A549 (cell line): ENCODE data around the gene PGM5.
"Not testable (repeated sequence)": the region's sequence is repeated elsewhere in the genome, so short reads cannot be mapped to it uniquely, and the experiment has no call there.

Experiments used
- CTCF ChIP-seq: fragments of >200 bp; sonication (Bioruptor Twin); formaldehyde crosslinking; IDR thresholded peaks from 3 replicates; pipeline ENCODE4 v1.5.1; 2016
- EP300 ChIP-seq, 2 experiments: fragments of >200 bp; sonication (Bioruptor Twin); formaldehyde crosslinking; IDR thresholded peaks; 2 replicates in 1 of 2; 3 replicates in 1 of 2; pipeline ENCODE4 v1.6.1; 2016 to 2017
- HDAC2 ChIP-seq: fragments of 200-600 bp; sonication (generic); IDR thresholded peaks from 2 replicates; pipeline ENCODE4 v1.6.1; 2016
- JUN ChIP-seq, 2 experiments: fragments of >200 bp; sonication (Bioruptor Twin); formaldehyde crosslinking; IDR thresholded peaks; 2 replicates in 1 of 2; 3 replicates in 1 of 2; pipeline ENCODE4 v1.6.1; 2016 to 2017
- KDM1A ChIP-seq: fragments of 200-600 bp; sonication (generic); IDR thresholded peaks from 2 replicates; pipeline ENCODE4 v1.6.1; 2016; ENCODE audit warnings: low read depth, mild to moderate bottlenecking
- MAFK ChIP-seq: fragments of 450-650 bp; IDR thresholded peaks from 2 replicates; pipeline ENCODE4 v1.6.1; 2014; ENCODE audit not compliant: partially characterized antibody
- NFE2L2 ChIP-seq: fragments of 150-350 bp; conservative IDR thresholded peaks from 2 replicates; pipeline ENCODE4 v1.6.1; 2014; ENCODE audit warnings: low read length
- POLR2A ChIP-seq: IDR thresholded peaks from 2 replicates; pipeline ENCODE4 v1.6.1; 2012; ENCODE audit warnings: mild to moderate bottlenecking, low read length
- RAD21 ChIP-seq, 2 experiments: fragments of >200 bp in 1 of 2; sonication (Bioruptor Twin) in 1 of 2; formaldehyde crosslinking in 1 of 2; IDR thresholded peaks in 1 of 2; conservative IDR thresholded peaks in 1 of 2; 2 replicates in 1 of 2; 3 replicates in 1 of 2; pipeline ENCODE4 v1.6.1; 2012 to 2018; ENCODE audit warnings: inconsistent platforms in 1 of 2
- RNF2 ChIP-seq: fragments of 200-600 bp; sonication (generic); IDR thresholded peaks from 2 replicates; pipeline ENCODE4 v1.6.1; 2016; ENCODE audit warnings: low read depth, mild to moderate bottlenecking, antibody characterized with exemption, moderate library complexity, borderline replicate concordance
- TP53 ChIP-seq: fragments of 250-450 bp; sonication (Bioruptor Pico); IDR thresholded peaks from 2 replicates; pipeline ENCODE4 v1.5.0; 2021; ENCODE audit warnings: mild to moderate bottlenecking, moderate library complexity
- TF ChIP-seq, protein P1 (sequence below): fragments of 250-450 bp; sonication (Bioruptor Pico); IDR thresholded peaks from 2 replicates; pipeline ENCODE4 v1.5.0; 2021; ENCODE audit warnings: mild to moderate bottlenecking, moderate library complexity, borderline replicate concordance

- not testable (repeated sequence) for TF ChIP-seq HDAC2; NFE2L2; RAD21 (conservative IDR thresholded peaks at IDR 0.05 in 1 of 2, IDR thresholded peaks at IDR 0.05 in 1 of 2); TP53 (CRISPR knock-in tag); CTCF; RNF2; KDM1A; POLR2A; EP300 (IDR thresholded peaks at IDR 0.05); JUN (IDR thresholded peaks at IDR 0.05)
- peak; percentile 25 for TF ChIP-seq MAFK
- TF ChIP-seq, protein P1, sequence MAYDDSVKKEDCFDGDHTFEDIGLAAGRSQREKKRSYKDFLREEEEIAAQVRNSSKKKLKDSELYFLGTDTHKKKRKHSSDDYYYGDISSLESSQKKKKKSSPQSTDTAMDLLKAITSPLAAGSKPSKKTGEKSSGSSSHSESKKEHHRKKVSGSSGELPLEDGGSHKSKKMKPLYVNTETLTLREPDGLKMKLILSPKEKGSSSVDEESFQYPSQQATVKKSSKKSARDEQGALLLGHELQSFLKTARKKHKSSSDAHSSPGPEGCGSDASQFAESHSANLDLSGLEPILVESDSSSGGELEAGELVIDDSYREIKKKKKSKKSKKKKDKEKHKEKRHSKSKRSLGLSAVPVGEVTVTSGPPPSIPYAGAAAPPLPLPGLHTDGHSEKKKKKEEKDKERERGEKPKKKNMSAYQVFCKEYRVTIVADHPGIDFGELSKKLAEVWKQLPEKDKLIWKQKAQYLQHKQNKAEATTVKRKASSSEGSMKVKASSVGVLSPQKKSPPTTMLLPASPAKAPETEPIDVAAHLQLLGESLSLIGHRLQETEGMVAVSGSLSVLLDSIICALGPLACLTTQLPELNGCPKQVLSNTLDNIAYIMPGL (CRISPR knock-in tag), result not testable (repeated sequence)
These were observed 33.1 kb downstream of the PGM5 start for GRCh38 chr9:68389558-68389957.
